GM12878 (cell line): ENCODE data around the gene LYSMD1. TPM values are rescaled to one million over a fixed set of nuclear protein-coding genes. Genes with fewer than 3 reads are reported as not detected.
A peak's percentile ranks its signal among the peaks of the same experiment; 100 is the strongest.

Source experiments
- ATAC-seq: fragments of 200-7000 bp; cut with Tn5 transposase; 3 replicates; pipeline ENCODE4 v1.9.1; 2020; ENCODE audit warnings: mild to moderate bottlenecking, moderate library complexity
- BruUV-seq: library from RNA; stranded (reverse); fragments of 400-500 nt; replicated peaks from 2 replicates; lab custom pipeline; 2021; lab: Mats Ljungman, UMichigan
- CTCF ChIA-PET: fragments of 300-600 bp; sonication (Branson Sonifier 250); formaldehyde crosslinking; extraction: SDS; loops from one replicate; lab custom pipeline; 2021; ENCODE audit warnings: inconsistent platforms; lab: Yijun Ruan, JAX
- POLR2A ChIA-PET: fragments of 350-600 bp; formaldehyde crosslinking; extraction: SDS; loops from one replicate; lab custom pipeline; 2021; ENCODE audit warnings: inconsistent platforms; lab: Charles Lee
- RAD21 ChIA-PET: fragments of 300-600 bp; sonication (Branson Sonifier 250); formaldehyde crosslinking; loops from one replicate; lab custom pipeline; 2023; ENCODE audit warnings: antibody characterized with exemption; ENCODE audit not compliant: unreplicated experiment; lab: Charles Lee
- SMC1A ChIA-PET: fragments of 300-600 bp; sonication (Branson Sonifier 250); formaldehyde crosslinking; loops from one replicate; lab custom pipeline; 2023; ENCODE audit not compliant: unreplicated experiment, uncharacterized antibody; lab: Charles Lee
- DNase-seq: peaks from one replicate; pipeline ENCODE4 v3.0.0-alpha.2; 2011; ENCODE audit warnings: low read depth, low spot score
- FAIRE-seq: peaks from 3 replicates; lab custom pipeline; 2011; peaks lifted over from hg19 to GRCh38; lab: Jason Lieb, UNC
- H2AFZ ChIP-seq: 2 replicates; pipeline ENCODE4 v1.6.0; 2011; ENCODE audit warnings: low read depth, low read length, control low read depth; ENCODE audit not compliant: control insufficient read depth
- H3K27ac ChIP-seq: 2 replicates; pipeline ENCODE4 v1.5.1; 2011; ENCODE audit warnings: control low read depth; ENCODE audit not compliant: control insufficient read depth, insufficient read depth
- H3K27me3 ChIP-seq, 2 experiments: replicated peaks in 1 of 2; 2 replicates each; pipeline versions ENCODE4 v1.6.0 to v1.6.1; 2011; ENCODE audit warnings: low read length in 1 of 2; ENCODE audit not compliant: control insufficient read depth in 2 of 2, insufficient read depth in 2 of 2
- H3K36me3 ChIP-seq, 2 experiments: 2 replicates each; pipeline ENCODE4 v1.5.1; 2011; ENCODE audit warnings: low read length in 1 of 2; ENCODE audit not compliant: control insufficient read depth in 2 of 2, insufficient read depth in 2 of 2
- H3K4me1 ChIP-seq: 2 replicates; pipeline ENCODE4 v1.6.1; 2011; ENCODE audit warnings: mild to moderate bottlenecking, low read length, moderate library complexity, mixed read lengths; ENCODE audit not compliant: control insufficient read depth, insufficient read depth
- H3K4me2 ChIP-seq: 2 replicates; pipeline ENCODE4 v1.6.0; 2011; ENCODE audit warnings: control low read depth; ENCODE audit not compliant: control insufficient read depth, insufficient read depth
- H3K4me3 ChIP-seq: fragments of 200-600 bp; sonication (generic); 2 replicates; pipeline ENCODE4 v1.5.1; 2016
- H3K79me2 ChIP-seq: 2 replicates; pipeline ENCODE4 v1.6.0; 2011; ENCODE audit warnings: low read length; ENCODE audit not compliant: control insufficient read depth, insufficient read depth
- H3K9ac ChIP-seq: 2 replicates; pipeline ENCODE4 v1.8.0; 2011; ENCODE audit warnings: low read length, control low read depth, mixed read lengths; ENCODE audit not compliant: control insufficient read depth, insufficient read depth
- H3K9me3 ChIP-seq: replicated peaks from 3 replicates; pipeline ENCODE4 v1.5.1; 2011; ENCODE audit warnings: mild to moderate bottlenecking, low read length; ENCODE audit not compliant: control insufficient read depth, insufficient read depth
- H4K20me1 ChIP-seq: 2 replicates; pipeline ENCODE4 v1.6.0; 2011; ENCODE audit not compliant: control insufficient read depth, insufficient read depth
- BMI1 ChIP-seq: fragments of 450-650 bp; IDR thresholded peaks from 2 replicates; pipeline ENCODE4 v1.6.1; 2016; ENCODE audit warnings: mild to moderate bottlenecking, moderate library complexity, borderline replicate concordance
- CHD2 ChIP-seq: IDR thresholded peaks from 2 replicates; pipeline ENCODE4 v1.6.1; 2011; ENCODE audit warnings: low read depth, low read length, improper control_type of control experiment, borderline replicate concordance
- CREM ChIP-seq: IDR thresholded peaks from 2 replicates; pipeline ENCODE4 v1.6.1; 2014; ENCODE audit warnings: antibody characterized with exemption, low read depth
- DPF2 ChIP-seq: fragments of 450-650 bp; IDR thresholded peaks from 2 replicates; pipeline ENCODE4 v1.6.1; 2017; ENCODE audit warnings: mild to moderate bottlenecking
- NFYB ChIP-seq: IDR thresholded peaks from 2 replicates; pipeline ENCODE4 v1.6.1; 2011; ENCODE audit warnings: low read depth, mild to moderate bottlenecking, low read length, improper control_type of control experiment, moderate library complexity; ENCODE audit not compliant: insufficient read depth
- NKRF ChIP-seq: fragments of 450-650 bp; conservative IDR thresholded peaks from 2 replicates; pipeline ENCODE4 v1.6.1; 2017; ENCODE audit warnings: mild to moderate bottlenecking, moderate library complexity
- PBX3 ChIP-seq: IDR thresholded peaks from 2 replicates; pipeline ENCODE4 v1.6.1; 2011; ENCODE audit warnings: mild to moderate bottlenecking, low read depth, low read length, moderate library complexity; ENCODE audit not compliant: insufficient replicate concordance
- PKNOX1 ChIP-seq: fragments of 450-650 bp; IDR thresholded peaks from 2 replicates; pipeline ENCODE4 v1.6.1; 2016; ENCODE audit warnings: mild to moderate bottlenecking
- POLR2A ChIP-seq: IDR thresholded peaks from 2 replicates; pipeline ENCODE4 v1.6.1; 2011; ENCODE audit warnings: low read depth, mild to moderate bottlenecking, low read length
- POLR2AphosphoS5 ChIP-seq: IDR thresholded peaks from 2 replicates; pipeline ENCODE4 v1.6.1; 2011; ENCODE audit warnings: mild to moderate bottlenecking, low read length, inconsistent platforms
- POU2F2 ChIP-seq: IDR thresholded peaks from 3 replicates; pipeline ENCODE4 v1.6.1; 2011; ENCODE audit warnings: low read depth, mild to moderate bottlenecking, low read length, borderline replicate concordance
- SMC3 ChIP-seq: IDR thresholded peaks from 2 replicates; pipeline ENCODE4 v1.6.1; 2011; ENCODE audit warnings: low read length, improper control_type of control experiment, borderline replicate concordance
- SP1 ChIP-seq: IDR thresholded peaks from one replicate; pipeline ENCODE4 v1.6.1; 2011; ENCODE audit warnings: low read depth, low read length
- ZBTB4 ChIP-seq: fragments of 450-650 bp; formaldehyde crosslinking; IDR thresholded peaks from 2 replicates; pipeline ENCODE4 v1.4.0; 2022; ENCODE audit warnings: mild to moderate bottlenecking, moderate library complexity
- WGBS: methylation state at CpG from one replicate; pipeline ENCODE4 v1.1.6; 2016; ENCODE audit warnings: low lambda C conversion rate; ENCODE audit not compliant: insufficient replicate concordance, insufficient coverage; ENCODE audit errors: missing lambda C conversion rate; 5-methylcytosine and 5-hydroxymethylcytosine counted together
- in situ Hi-C: fragments of 300-500 bp; cut with MboI; formaldehyde crosslinking; loops from 9 replicates; pipeline ENCODE4 v1.14.3; 2018; ENCODE audit warnings: mixed read lengths
- intact Hi-C: fragments of 100-400 bp; cut with micrococcal nuclease; formaldehyde crosslinking; loops from one replicate; pipeline ENCODE4 v1.14.2; 2022; ENCODE audit not compliant: unreplicated experiment
- polyA plus RNA-seq, 11 experiments: library from polyadenylated mRNA; depleted of rRNA in 4 of 11; unstranded in 6 of 11; stranded (reverse) in 5 of 11; fragments of >200 nt; fragmentation: Nextera tagmentation in 4 of 11; fragmentation: Illumina TruSeq in 1 of 11; extraction: Ambion mirVana in 4 of 11; extraction: Trizol in 1 of 11; gene quantifications; 1 replicate in 1 of 11; 2 replicates in 10 of 11; pipeline versions ENCODE4 v1.2.1 to v1.2.3, GENCODE V29; 2011 to 2016; ENCODE audit warnings: inconsistent platforms in 2 of 11, missing spikeins in 2 of 11, low read depth in 1 of 11
- total RNA-seq, 4 experiments: library from RNA; depleted of rRNA in 3 of 4; stranded (reverse); fragments of >200 nt in 3 of 4; fragmentation: Illumina TruSeq in 1 of 4; extraction: Trizol in 1 of 4; gene quantifications; 2 replicates each; pipeline versions ENCODE4 v1.2.1 to v1.2.3, GENCODE V29; 2013 to 2021

The LYSMD1 gene
- total and polyA plus RNA-seq, 10 of the 15 experiments (the other 5 are each of a cell fraction or from before 2014, with no cell fraction given) = 0.80 to 10.4 (median 6.5) TPM

- peak overlapping the region; percentile 65 for H2AFZ ChIP-seq
- H3K36me3 ChIP-seq = no peaks in the 10 kb centered on the region
- H3K9me3 ChIP-seq = no peaks in the 10 kb centered on the region
- no peaks in the 10 kb centered on the region for H3K27me3 ChIP-seq
- intact Hi-C loops (no loop called here), in situ Hi-C loops (no loop called here)
- no peak overlapping the region; the same call in 1 of the 2 replicates for H3K9ac ChIP-seq
- peaks cover 8% of the 10 kb centered on the region; the same call in 1 of the 2 replicates for H3K4me1 ChIP-seq
- BruUV-seq = no TSS peak
- H3K4me3 ChIP-seq = peak overlapping the region; percentile 31; the same call in 1 of the 2 replicates
- RAD21 ChIA-PET = interaction anchor here (1.1 kb wide), 1 partner anchor 31 kb away, joined by 3 read pairs; no protein-coding TSS in a partner anchor
- SMC1A ChIA-PET = interaction anchor here (0.5 to 1.3 kb wide), 2 partner anchors 59 to 346 kb away, joined by 3 read pairs; partner anchors contain the start of gene VPS72
- CTCF ChIA-PET = interaction anchor here (0.9 to 3.3 kb wide), 2 partner anchors 25 to 32 kb away, joined by 3 to 8 read pairs; partner anchors contain the start of gene TNFAIP8L2
- no peaks in the 10 kb centered on the region for H4K20me1 ChIP-seq
- DNase-seq (peak; percentile 39), ATAC-seq (peak; percentile 98), FAIRE-seq (no peak)
- H3K27ac ChIP-seq = 0 out of 2 replicates have a peak overlapping the region, but pooled peaks have one; percentile 15
- H3K79me2 ChIP-seq = no peaks in the 10 kb centered on the region
- peak overlapping the region; percentile 14 for H3K4me2 ChIP-seq
- WGBS = 22% methylated on average over 45 of the region's 45 CpGs
- POLR2A ChIA-PET = no interaction called here
- TF ChIP-seq PKNOX1 (peak; percentile 96), CREM (peak; percentile 45; the same call in 1 of the 2 replicates), PBX3 (peak; percentile 92), BMI1 (peak; percentile 57; the same call in 1 of the 2 replicates), DPF2 (0 out of 2 replicates have a peak, but pooled peaks have one; percentile 19), CHD2 (0 out of 2 replicates have a peak, but pooled peaks have one; percentile 49), SP1 (peak; percentile 88), POU2F2 (peak; percentile 4; the same call in 1 of the 3 replicates), SMC3 (0 out of 2 replicates have a peak, but pooled peaks have one; percentile 5), ZBTB4 (CRISPR knock-in tag) (no peak), POLR2AphosphoS5 (peak; percentile 51; the same call in 1 of the 2 replicates), NKRF (no peak), NFYB (peak; percentile 74), POLR2A (peak; percentile 35)
Measured at GRCh38 chr1:151130987-151131586, 34.6 kb downstream of the LYSMD1 start.
